Body of pancreas (tissue), 4 donors: ENCODE data around the gene ITGB6.

Experiments used
- CTCF ChIP-seq, 7 experiments: fragments of 450-650 bp in 4 of 7; fragments of 200-600 bp in 3 of 7; sonication (generic) in 3 of 7; IDR thresholded peaks; one replicate each; pipeline ENCODE4 v1.5.1; 2016 to 2019; ENCODE audit warnings: antibody characterized with exemption in 7 of 7
- POLR2A ChIP-seq, 3 donors: fragments of 450-650 bp; IDR thresholded peaks; one replicate each; pipeline ENCODE4 v1.6.1; 2016; ENCODE audit warnings: antibody characterized with exemption in 3 of 3, mild to moderate bottlenecking in 2 of 3

GRCh38 chr2:160156100-160156499 lies 44.0 kb downstream of the ITGB6 start:
- TF ChIP-seq CTCF (IDR thresholded peaks at IDR 0.05): no peak
- no peak for TF ChIP-seq POLR2A (IDR thresholded peaks at IDR 0.05)
